ENCODE measurements around the gene HSD17B14.

- no peak for TF ChIP-seq GABPA (IDR thresholded peaks at IDR 0.05; ENCODE audit: borderline replicate concordance, insufficient read depth, low read length)
- no peak for TF ChIP-seq POLR2AphosphoS5 (IDR thresholded peaks at IDR 0.05; ENCODE audit: low read depth, low read length)
- TF ChIP-seq YY1 (IDR thresholded peaks at IDR 0.05; ENCODE audit: low read depth, low read length) = peak; percentile 91
- no peak for TF ChIP-seq CTCF (IDR thresholded peaks at IDR 0.05; ENCODE audit: control extremely low read depth in 1 of 3, insufficient read depth in 1 of 3, low read depth in 1 of 3, low read length in 3 of 3)
- no peak for TF ChIP-seq RAD21 (IDR thresholded peaks at IDR 0.05 in 1 of 2, conservative IDR thresholded peaks at IDR 0.05 in 1 of 2; ENCODE audit: low read depth in 2 of 2, low read length in 2 of 2)
- TF ChIP-seq TEAD4 (IDR thresholded peaks at IDR 0.05; ENCODE audit: low read depth, low read length) = no peak
These were observed 45.7 kb upstream of the HSD17B14 start for GRCh38 chr19:48881741-48882657.

Data from H1 (cell line).